DOHH2 (cell line): ENCODE measurements around the gene MAB21L1.

Experiments
- H3F3A ChIP-seq: fragments of 200-600 bp; sonication (generic), shearing (Covaris generic); 2 replicates; pipeline ENCODE4 v1.6.0; 2016; ENCODE audit warnings: antibody characterized with exemption, mild to moderate bottlenecking; ENCODE audit not compliant: control insufficient read depth, insufficient read depth
- H3K27ac ChIP-seq: fragments of 200-600 bp; sonication (generic); 2 replicates; pipeline ENCODE4 v1.5.1; 2014; ENCODE audit warnings: low read depth, mild to moderate bottlenecking, low read length, moderate library complexity
- H3K27me3 ChIP-seq: fragments of 200-600 bp; sonication (generic); 2 replicates; pipeline ENCODE4 v1.6.1; 2014; ENCODE audit warnings: mild to moderate bottlenecking, low read length, mixed read lengths; ENCODE audit not compliant: control insufficient read depth
- H3K36me3 ChIP-seq: fragments of 200-600 bp; sonication (generic); 2 replicates; pipeline ENCODE4 v1.6.1; 2014; ENCODE audit warnings: mild to moderate bottlenecking, low read length, moderate library complexity, mixed read lengths; ENCODE audit not compliant: control insufficient read depth
- H3K4me1 ChIP-seq: fragments of 200-600 bp; sonication (generic); 2 replicates; pipeline ENCODE4 v1.6.1; 2014; ENCODE audit warnings: mild to moderate bottlenecking, low read length, mixed read lengths; ENCODE audit not compliant: control insufficient read depth
- H3K4me2 ChIP-seq: fragments of 200-600 bp; sonication (generic); 2 replicates; pipeline ENCODE4 v1.6.0; 2014; ENCODE audit warnings: mild to moderate bottlenecking, low read length, moderate library complexity
- H3K4me3 ChIP-seq: fragments of 200-600 bp; sonication (generic); 2 replicates; pipeline ENCODE4 v1.5.1; 2014; ENCODE audit warnings: mild to moderate bottlenecking, low read length, mixed read lengths
- H3K79me2 ChIP-seq: fragments of 200-600 bp; sonication (generic); 2 replicates; pipeline ENCODE4 v1.6.1; 2014; ENCODE audit warnings: mild to moderate bottlenecking, low read length, mixed read lengths; ENCODE audit not compliant: control insufficient read depth
- H3K9me2 ChIP-seq: fragments of 200-600 bp; sonication (generic); replicated peaks from 2 replicates; pipeline ENCODE4 v1.6.1; 2014; ENCODE audit warnings: mild to moderate bottlenecking, low read length, mixed read lengths; ENCODE audit not compliant: control insufficient read depth
- H3K9me3 ChIP-seq: fragments of 200-600 bp; sonication (generic); 2 replicates; pipeline ENCODE4 v1.6.1; 2014; ENCODE audit warnings: antibody characterized with exemption, low read length, mixed read lengths; ENCODE audit not compliant: control insufficient read depth, insufficient read depth
- H4K20me1 ChIP-seq: fragments of 200-600 bp; sonication (generic); 2 replicates; pipeline ENCODE4 v1.6.0; 2014; ENCODE audit warnings: low read depth, mild to moderate bottlenecking, antibody characterized with exemption, low read length, moderate library complexity; ENCODE audit not compliant: control insufficient read depth, insufficient read depth
- CTCF ChIP-seq: fragments of 200-600 bp; sonication (generic); IDR thresholded peaks from one replicate; pipeline ENCODE4 v1.5.1; 2014; ENCODE audit warnings: antibody characterized with exemption, mild to moderate bottlenecking, low read depth, low read length; ENCODE audit not compliant: poor library complexity, severe bottlenecking
- EZH2phosphoT487 ChIP-seq: fragments of 200-600 bp; sonication (generic); IDR thresholded peaks from 2 replicates; pipeline ENCODE4 v1.6.1; 2017; ENCODE audit warnings: borderline replicate concordance, mild to moderate bottlenecking, antibody characterized with exemption, low read length, moderate library complexity, mixed read lengths

The MAB21L1 gene

DNA sequence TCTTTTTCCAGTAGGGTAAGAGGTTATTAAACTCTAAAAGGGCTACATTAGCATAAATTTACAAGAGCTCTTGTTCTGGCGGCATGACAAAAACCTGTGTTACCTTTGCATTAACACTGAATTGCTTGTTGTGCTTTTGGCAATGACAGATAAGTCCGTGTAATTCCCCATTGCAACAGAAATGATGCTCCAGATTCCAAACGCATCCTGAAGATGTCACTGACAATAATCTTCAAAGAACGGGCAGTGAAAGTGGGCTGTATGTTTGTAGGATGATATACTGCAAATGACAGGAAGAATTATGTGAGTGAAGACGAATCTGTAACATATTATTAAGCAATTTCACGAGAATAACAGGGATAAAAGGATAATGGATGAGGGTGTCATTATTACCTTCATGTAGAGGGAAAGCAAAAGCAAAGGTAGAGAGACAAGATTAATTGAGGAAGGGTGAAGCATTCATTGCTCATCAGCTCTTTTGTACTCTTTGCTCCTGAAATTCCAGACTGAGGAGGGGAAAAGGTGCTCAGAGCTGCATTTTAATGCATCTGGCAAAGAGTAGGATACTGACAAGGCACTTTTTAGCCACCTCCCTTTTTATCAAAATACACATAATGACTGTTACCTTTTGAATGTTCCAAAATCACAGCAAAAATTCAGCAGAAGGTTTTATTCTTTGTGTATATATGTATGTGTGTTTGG is 38.5 kb upstream of the MAB21L1 start:
- Histone ChIP-seq H3K9me2 (no peaks in the 10 kb centered on the region), H3F3A (no peaks in the 10 kb centered on the region), H4K20me1 (no peaks in the 10 kb centered on the region), H3K27ac (no peak overlapping the region), H3K4me3 (no peak overlapping the region), H3K27me3 (no peaks in the 10 kb centered on the region), H3K4me2 (no peak overlapping the region), H3K79me2 (no peaks in the 10 kb centered on the region), H3K4me1 (no peaks in the 10 kb centered on the region), H3K36me3 (no peaks in the 10 kb centered on the region), H3K9me3 (no peaks in the 10 kb centered on the region)
- TF ChIP-seq EZH2phosphoT487 (no peak), CTCF (no peak)

- H3F3A ChIP-seq = no peaks in the 10 kb centered on the region
- H3K27ac ChIP-seq = no peak overlapping the region
- no peak overlapping the region for H3K4me3 ChIP-seq
- no peak overlapping the region for H3K4me2 ChIP-seq
- H3K79me2 ChIP-seq = no peaks in the 10 kb centered on the region
- no peaks in the 10 kb centered on the region for H3K9me3 ChIP-seq
- no peaks in the 10 kb centered on the region for H3K4me1 ChIP-seq
- no peaks in the 10 kb centered on the region for H4K20me1 ChIP-seq
- H3K36me3 ChIP-seq = no peaks in the 10 kb centered on the region
- no peaks in the 10 kb centered on the region for H3K27me3 ChIP-seq
- TF ChIP-seq CTCF (no peak), EZH2phosphoT487 (no peak)
- no peaks in the 10 kb centered on the region for H3K9me2 ChIP-seq
These were observed 37.6 kb upstream of the MAB21L1 start for GRCh38 chr13:35514061-35514477.

GRCh38 chr13:35512271-35512920 is 35.9 kb upstream of the MAB21L1 start:
- H3K27ac ChIP-seq = no peak overlapping the region
- no peak overlapping the region for H3K4me2 ChIP-seq
- no peaks in the 10 kb centered on the region for H3K27me3 ChIP-seq
- no peaks in the 10 kb centered on the region for H3F3A ChIP-seq
- H3K4me1 ChIP-seq = no peaks in the 10 kb centered on the region
- no peaks in the 10 kb centered on the region for H3K9me3 ChIP-seq
- no peaks in the 10 kb centered on the region for H3K79me2 ChIP-seq
- TF ChIP-seq EZH2phosphoT487 = no peak
- TF ChIP-seq CTCF = no peak
- no peaks in the 10 kb centered on the region for H3K36me3 ChIP-seq
- no peak overlapping the region for H3K4me3 ChIP-seq
- no peaks in the 10 kb centered on the region for H3K9me2 ChIP-seq
- H4K20me1 ChIP-seq = no peaks in the 10 kb centered on the region
